ENCODE measurements around the gene NIPA2.

- TF ChIP-seq CTCF (conservative IDR thresholded peaks at IDR 0.05; ENCODE audit: low read depth, low read length) (no peak), EZH2 (IDR thresholded peaks at IDR 0.05; ENCODE audit: borderline replicate concordance, low read depth, low read length, poor library complexity, severe bottlenecking) (no peak)
Observed at GRCh38 chr15:22868495-22868894, 30.0 kb downstream of the NIPA2 start.
